ENCODE data around the gene TMEM39B. TPM values are rescaled to one million over a fixed set of nuclear protein-coding genes. Genes with fewer than 3 reads are reported as not detected.
A peak's percentile ranks its signal among the peaks of the same experiment; 100 is the strongest.

Gene TMEM39B
- total RNA-seq, 4 donors from 2014 or later: 0.88 to 22.4 (median 3.6) TPM

GRCh38 chr1:32032275-32032615 lies 40.5 kb upstream of the TMEM39B start:
- no peak overlapping the region for H3K4me3 ChIP-seq
- no peaks in the 10 kb centered on the region for H3K36me3 ChIP-seq
- H3K9me3 ChIP-seq: no peaks in the 10 kb centered on the region
- H3K4me1 ChIP-seq: peaks cover 0 to 10% of the 10 kb centered on the region in 2 donors
- no peak for DNase-seq
- H3K27ac ChIP-seq: peak overlapping the region; percentile 21 to 70
- H3K27me3 ChIP-seq: no peaks in the 10 kb centered on the region
- intact Hi-C loops (cut with DNase I; ENCODE audit: low total_unique reads): no loop called here
- TF ChIP-seq POLR2A (IDR thresholded peaks at IDR 0.05): no peak
- TF ChIP-seq CTCF (IDR thresholded peaks at IDR 0.05): no peak

GRCh38 chr1:32035119-32035518 lies 37.6 kb upstream of the TMEM39B start:
- intact Hi-C loops (cut with DNase I; ENCODE audit: low total_unique reads): no loop called here
- Histone ChIP-seq H3K4me1 (peaks cover 0 to 10% of the 10 kb centered on the region in 2 donors), H3K4me3 (no peak overlapping the region), H3K36me3 (no peaks in the 10 kb centered on the region), H3K9me3 (no peaks in the 10 kb centered on the region), H3K27ac (no peak overlapping the region), H3K27me3 (no peaks in the 10 kb centered on the region)
- TF ChIP-seq POLR2A (IDR thresholded peaks at IDR 0.05): no peak
- no peak for TF ChIP-seq CTCF (IDR thresholded peaks at IDR 0.05)
- DNase-seq: no peak

GRCh38 chr1:32040711-32041110 lies 32.0 kb upstream of the TMEM39B start:
- no peak overlapping the region for H3K27ac ChIP-seq

GRCh38 chr1:32042330-32042729 lies 30.4 kb upstream of the TMEM39B start:
- intact Hi-C loops (cut with DNase I; ENCODE audit: low total_unique reads): no loop called here
- TF ChIP-seq POLR2A (IDR thresholded peaks at IDR 0.05): no peak
- TF ChIP-seq CTCF (IDR thresholded peaks at IDR 0.05): no peak
- no peak for DNase-seq
- Histone ChIP-seq H3K27me3 (no peaks in the 10 kb centered on the region), H3K36me3 (no peaks in the 10 kb centered on the region), H3K27ac (no peak overlapping the region), H3K4me1 (no peaks in the 10 kb centered on the region), H3K4me3 (no peak overlapping the region), H3K9me3 (no peaks in the 10 kb centered on the region)

More at GRCh38 chr1:32040711-32041110, 32.0 kb upstream of the TMEM39B start:
- no peak for TF ChIP-seq CTCF (IDR thresholded peaks at IDR 0.05)
- no peak for TF ChIP-seq POLR2A (IDR thresholded peaks at IDR 0.05)
- Histone ChIP-seq H3K27me3 (no peaks in the 10 kb centered on the region), H3K4me3 (no peak overlapping the region), H3K4me1 (no peaks in the 10 kb centered on the region), H3K36me3 (no peaks in the 10 kb centered on the region), H3K9me3 (no peaks in the 10 kb centered on the region)
- no peak for DNase-seq
- intact Hi-C loops (cut with DNase I; ENCODE audit: low total_unique reads): no loop called here

- H3K36me3 ChIP-seq: no peaks in the 10 kb centered on the region
- H3K4me1 ChIP-seq: no peaks in the 10 kb centered on the region
- no peak for DNase-seq
- no peak for TF ChIP-seq POLR2A (IDR thresholded peaks at IDR 0.05)
- no peak for TF ChIP-seq CTCF (IDR thresholded peaks at IDR 0.05)
- no peak overlapping the region for H3K27ac ChIP-seq
- intact Hi-C loops (cut with DNase I; ENCODE audit: low total_unique reads): no loop called here
- no peak overlapping the region for H3K4me3 ChIP-seq
- no peaks in the 10 kb centered on the region for H3K9me3 ChIP-seq
- H3K27me3 ChIP-seq: no peaks in the 10 kb centered on the region
These were observed 28.5 kb upstream of the TMEM39B start for GRCh38 chr1:32044234-32044633.

All from uterus (tissue), 4 donors.